Mesothelial cell of epicardium (in vitro differentiated cells): Measurements from ENCODE around the gene BAHCC1. TPM values are rescaled to one million over a fixed set of nuclear protein-coding genes. Genes with fewer than 3 reads are reported as not detected.

Source experiments
- DNase-seq, 2 experiments: peaks; one replicate each; pipeline ENCODE4 v3.0.0; 2021; ENCODE audit warnings: low spot score in 2 of 2; ENCODE audit not compliant: unreplicated experiment in 2 of 2
- H3K27ac Mint-ChIP-seq: 2 replicates; pipeline ENCODE4 v1.8.0; 2021; ENCODE audit warnings: mixed read lengths
- H3K27me3 Mint-ChIP-seq: 2 replicates; pipeline ENCODE4 v1.8.0; 2021; ENCODE audit warnings: low read depth, mixed read lengths
- H3K36me3 Mint-ChIP-seq: 2 replicates; pipeline ENCODE4 v1.8.0; 2021; ENCODE audit warnings: mixed read lengths
- H3K4me1 Mint-ChIP-seq: 2 replicates; pipeline ENCODE4 v1.8.0; 2021; ENCODE audit warnings: mixed read lengths
- H3K4me3 Mint-ChIP-seq: 2 replicates; pipeline ENCODE4 v1.8.0; 2021; ENCODE audit warnings: mild to moderate bottlenecking, moderate library complexity, mixed read lengths
- H3K9me3 Mint-ChIP-seq: 2 replicates; pipeline ENCODE4 v1.8.0; 2021; ENCODE audit warnings: mixed read lengths
- CTCF ChIP-seq: fragments of 200-600 bp; sonication (generic); IDR thresholded peaks from one replicate; pipeline ENCODE4 v1.5.0; 2021; ENCODE audit warnings: antibody characterized with exemption; ENCODE audit not compliant: unreplicated experiment
- total RNA-seq: library from RNA; stranded (reverse); gene quantifications from 3 replicates; pipeline ENCODE4 v1.2.1, GENCODE V29; 2021

BAHCC1 gene
- total RNA-seq, 1 donor from 2014 or later, result 34.9 TPM

- Mint-ChIP-seq H3K36me3 (no peaks in the 10 kb centered on the region), H3K9me3 (no peaks in the 10 kb centered on the region), H3K4me3 (no peak overlapping the region), H3K4me1 (no peaks in the 10 kb centered on the region), H3K27ac (no peak overlapping the region), H3K27me3 (no peaks in the 10 kb centered on the region)
- DNase-seq, result no peak
- no peak for TF ChIP-seq CTCF
Measured at GRCh38 chr17:81442791-81443190, 47.5 kb downstream of the BAHCC1 start.

GRCh38 chr17:81443269-81443668 is 48.0 kb downstream of the BAHCC1 start:
- no peak for DNase-seq
- H3K27me3 Mint-ChIP-seq, result no peaks in the 10 kb centered on the region
- no peaks in the 10 kb centered on the region for H3K4me1 Mint-ChIP-seq
- H3K9me3 Mint-ChIP-seq, result no peaks in the 10 kb centered on the region
- no peak overlapping the region for H3K4me3 Mint-ChIP-seq
- H3K36me3 Mint-ChIP-seq, result no peaks in the 10 kb centered on the region
- no peak overlapping the region for H3K27ac Mint-ChIP-seq
- TF ChIP-seq CTCF, result no peak

GRCh38 chr17:81444610-81445339 is 49.5 kb downstream of the BAHCC1 start:
- H3K27ac Mint-ChIP-seq, result no peak overlapping the region
- no peaks in the 10 kb centered on the region for H3K9me3 Mint-ChIP-seq
- no peak overlapping the region for H3K4me3 Mint-ChIP-seq
- H3K4me1 Mint-ChIP-seq, result no peaks in the 10 kb centered on the region
- DNase-seq, result no peak
- no peaks in the 10 kb centered on the region for H3K36me3 Mint-ChIP-seq
- no peaks in the 10 kb centered on the region for H3K27me3 Mint-ChIP-seq
- TF ChIP-seq CTCF, result no peak

- no peak for DNase-seq
- no peaks in the 10 kb centered on the region for H3K9me3 Mint-ChIP-seq
Measured at GRCh38 chr17:81445642-81446503, 50.6 kb downstream of the BAHCC1 start.

GRCh38 chr17:81447331-81447933 is 52.2 kb downstream of the BAHCC1 start:
- no peaks in the 10 kb centered on the region for H3K9me3 Mint-ChIP-seq

More at GRCh38 chr17:81445642-81446503, 50.6 kb downstream of the BAHCC1 start:
- TF ChIP-seq CTCF, result no peak
- Mint-ChIP-seq H3K27me3 (no peaks in the 10 kb centered on the region), H3K27ac (no peak overlapping the region), H3K36me3 (no peaks in the 10 kb centered on the region), H3K4me1 (no peaks in the 10 kb centered on the region), H3K4me3 (no peak overlapping the region)

More at GRCh38 chr17:81447331-81447933, 52.2 kb downstream of the BAHCC1 start:
- H3K4me1 Mint-ChIP-seq, result no peaks in the 10 kb centered on the region
- no peak overlapping the region for H3K4me3 Mint-ChIP-seq
- no peaks in the 10 kb centered on the region for H3K36me3 Mint-ChIP-seq
- TF ChIP-seq CTCF, result no peak
- no peak overlapping the region for H3K27ac Mint-ChIP-seq
- H3K27me3 Mint-ChIP-seq, result no peaks in the 10 kb centered on the region
- no peak for DNase-seq
